GM12873 (cell line): ENCODE data around the gene ZRANB3.

ENCODE experiments used
- TF ChIP-seq, protein P1 (sequence below): IDR thresholded peaks from 2 replicates; pipeline ENCODE4 v1.5.1; 2012; ENCODE audit warnings: low read depth, mild to moderate bottlenecking, moderate library complexity, low read length, control low read depth; ENCODE audit not compliant: insufficient read depth; ENCODE audit errors: missing control alignments

Gene ZRANB3

DNA sequence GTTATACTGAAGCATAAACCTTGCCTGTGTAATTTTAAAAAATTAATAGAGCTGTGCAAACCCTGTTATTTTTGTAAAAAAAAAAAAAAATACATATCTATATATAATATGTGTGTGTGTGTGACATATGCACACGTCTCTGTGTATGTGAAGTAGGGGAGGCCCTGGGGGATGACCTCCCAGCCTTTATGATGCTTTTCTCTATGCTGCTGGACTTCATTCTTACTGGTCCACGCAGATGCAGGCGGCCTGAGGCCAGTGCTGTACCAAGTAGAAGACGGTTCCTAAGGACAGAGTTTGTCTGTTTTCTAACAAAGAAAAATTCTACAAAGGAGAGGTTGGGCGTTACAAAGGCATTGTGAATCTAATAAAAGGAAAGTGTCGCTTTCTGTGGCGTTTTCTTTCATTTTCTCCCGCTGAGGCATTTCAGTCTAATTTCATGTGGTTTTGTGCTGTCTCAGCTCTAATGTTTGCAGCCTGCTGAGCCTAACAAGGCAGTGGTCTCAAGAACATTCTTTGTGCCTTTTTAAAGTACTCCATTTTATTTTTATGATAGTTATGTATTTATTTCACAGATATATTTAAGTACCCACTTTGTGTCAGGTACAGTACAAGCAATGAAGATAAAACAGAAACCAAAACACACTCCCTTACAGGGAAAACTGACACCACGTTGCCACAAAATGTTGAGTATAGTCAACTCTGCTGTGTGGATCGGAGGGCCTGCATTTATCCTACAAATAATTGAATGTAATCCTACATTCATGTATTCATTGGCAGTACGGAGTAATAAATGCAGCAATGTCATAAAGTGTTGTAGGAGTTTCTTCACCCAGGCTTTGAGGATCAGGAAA, 360.9 kb downstream of the ZRANB3 start:
- TF ChIP-seq, protein P1, sequence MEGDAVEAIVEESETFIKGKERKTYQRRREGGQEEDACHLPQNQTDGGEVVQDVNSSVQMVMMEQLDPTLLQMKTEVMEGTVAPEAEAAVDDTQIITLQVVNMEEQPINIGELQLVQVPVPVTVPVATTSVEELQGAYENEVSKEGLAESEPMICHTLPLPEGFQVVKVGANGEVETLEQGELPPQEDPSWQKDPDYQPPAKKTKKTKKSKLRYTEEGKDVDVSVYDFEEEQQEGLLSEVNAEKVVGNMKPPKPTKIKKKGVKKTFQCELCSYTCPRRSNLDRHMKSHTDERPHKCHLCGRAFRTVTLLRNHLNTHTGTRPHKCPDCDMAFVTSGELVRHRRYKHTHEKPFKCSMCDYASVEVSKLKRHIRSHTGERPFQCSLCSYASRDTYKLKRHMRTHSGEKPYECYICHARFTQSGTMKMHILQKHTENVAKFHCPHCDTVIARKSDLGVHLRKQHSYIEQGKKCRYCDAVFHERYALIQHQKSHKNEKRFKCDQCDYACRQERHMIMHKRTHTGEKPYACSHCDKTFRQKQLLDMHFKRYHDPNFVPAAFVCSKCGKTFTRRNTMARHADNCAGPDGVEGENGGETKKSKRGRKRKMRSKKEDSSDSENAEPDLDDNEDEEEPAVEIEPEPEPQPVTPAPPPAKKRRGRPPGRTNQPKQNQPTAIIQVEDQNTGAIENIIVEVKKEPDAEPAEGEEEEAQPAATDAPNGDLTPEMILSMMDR = no peak

DNA sequence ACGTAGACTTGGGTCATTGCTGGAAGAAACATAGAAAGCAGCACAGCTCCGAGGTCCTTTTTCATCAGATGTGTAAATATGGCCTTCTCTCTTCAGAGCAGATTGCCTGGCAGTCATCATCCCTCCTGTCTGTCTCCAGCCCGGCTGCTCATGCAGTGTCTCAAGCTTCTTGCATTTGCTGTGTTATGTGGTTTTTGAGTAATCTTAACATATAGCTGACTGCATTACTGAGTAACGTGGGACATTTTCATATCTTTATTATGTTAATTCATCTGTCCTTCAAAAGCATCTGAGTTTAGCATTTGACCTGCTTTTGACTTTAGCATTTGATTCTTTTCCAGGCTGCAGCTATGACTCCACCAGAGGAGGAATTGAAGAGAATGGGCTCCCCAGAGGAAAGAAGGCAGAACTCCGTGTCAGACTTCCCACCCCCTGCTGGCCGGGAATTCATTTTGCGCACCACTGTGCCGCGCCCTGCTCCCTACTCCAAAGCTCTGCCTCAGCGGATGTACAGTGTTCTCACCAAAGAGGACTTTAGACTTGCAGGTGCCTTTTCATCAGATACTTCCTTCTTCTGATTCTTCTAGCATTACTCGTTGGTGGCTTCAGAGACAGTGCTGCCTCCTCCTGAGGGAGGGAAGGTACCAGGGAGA, 362.7 kb downstream of the ZRANB3 start:
- TF ChIP-seq, protein P1 = no peak

DNA sequence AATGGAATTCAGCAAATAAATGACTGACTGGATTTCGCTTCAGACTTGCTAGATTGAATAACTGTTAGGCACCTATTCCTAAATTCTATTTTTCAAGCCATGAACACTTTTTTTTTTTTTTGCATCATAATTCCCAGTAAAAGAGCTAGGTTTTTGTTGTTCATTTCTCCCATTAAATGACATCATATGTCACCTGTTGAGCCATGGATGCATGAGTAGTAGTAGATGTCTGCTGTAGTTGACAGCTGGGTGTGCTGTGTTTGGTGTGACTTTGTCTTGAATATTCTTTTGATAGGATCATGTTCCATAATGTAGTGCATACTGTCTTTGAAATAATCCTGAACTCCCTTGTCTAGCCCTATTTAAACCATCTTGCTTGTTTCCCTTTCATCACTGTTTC, 363.7 kb downstream of the ZRANB3 start:
- TF ChIP-seq, protein P1 = no peak

DNA sequence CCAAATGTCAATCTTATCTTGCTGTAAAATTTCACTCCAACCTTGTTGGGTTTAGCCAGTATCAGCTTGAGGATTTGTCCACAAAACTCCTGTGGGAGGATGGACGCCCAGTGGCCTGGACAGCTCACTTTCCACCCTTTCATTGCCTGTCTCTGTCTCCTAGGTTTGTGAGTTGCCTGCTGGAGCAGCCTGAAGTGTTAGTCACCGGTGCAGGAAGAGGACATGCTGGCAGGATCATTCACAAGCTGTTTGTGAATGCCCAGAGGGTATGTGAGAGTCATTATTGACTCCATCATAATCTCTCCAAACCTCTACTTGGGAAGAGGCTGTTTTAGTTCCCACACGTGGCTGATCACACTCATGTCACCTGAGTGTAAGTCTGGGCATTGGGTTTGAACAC, 366.6 kb downstream of the ZRANB3 start:
- TF ChIP-seq, protein P1 = no peak

DNA sequence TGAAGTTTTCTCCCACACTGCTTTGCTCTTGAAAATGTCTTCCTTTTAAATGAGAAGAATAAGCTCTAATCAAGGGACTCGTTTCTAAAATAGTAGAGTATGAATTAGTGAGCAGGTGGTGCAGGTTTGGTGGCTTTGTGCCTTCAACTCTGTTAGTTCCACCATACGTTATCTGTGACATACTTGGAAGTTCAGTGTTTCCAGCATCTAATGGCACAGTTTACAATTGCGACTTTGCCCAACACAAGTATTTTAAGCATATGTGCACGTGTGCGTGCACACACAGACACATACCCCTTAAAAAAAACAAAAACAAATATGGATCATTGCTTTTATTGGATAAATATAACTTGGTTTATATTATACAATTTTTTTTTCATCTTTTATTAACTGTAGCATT, 367.1 kb downstream of the ZRANB3 start:
- TF ChIP-seq, protein P1 = no peak

DNA sequence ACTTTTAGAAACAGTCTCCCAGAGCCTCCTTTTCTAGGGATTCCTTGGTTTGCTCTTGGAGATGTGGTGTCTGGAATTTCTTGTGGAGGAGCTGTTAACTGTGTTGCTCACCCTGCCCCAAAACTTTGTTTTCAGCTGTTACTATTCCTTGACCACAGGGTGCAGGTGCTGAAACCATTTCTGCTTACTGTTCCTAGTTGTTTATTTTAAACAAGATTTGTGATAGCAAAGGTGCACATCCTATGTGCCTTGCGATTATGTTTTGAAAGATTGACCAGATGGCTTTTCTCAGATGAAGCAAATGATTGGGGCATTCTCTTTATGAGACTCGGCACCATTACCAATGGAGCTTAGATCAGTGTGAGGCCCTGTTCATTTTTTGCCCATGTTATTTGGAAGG, 367.7 kb downstream of the ZRANB3 start:
- TF ChIP-seq, protein P1 = no peak

DNA sequence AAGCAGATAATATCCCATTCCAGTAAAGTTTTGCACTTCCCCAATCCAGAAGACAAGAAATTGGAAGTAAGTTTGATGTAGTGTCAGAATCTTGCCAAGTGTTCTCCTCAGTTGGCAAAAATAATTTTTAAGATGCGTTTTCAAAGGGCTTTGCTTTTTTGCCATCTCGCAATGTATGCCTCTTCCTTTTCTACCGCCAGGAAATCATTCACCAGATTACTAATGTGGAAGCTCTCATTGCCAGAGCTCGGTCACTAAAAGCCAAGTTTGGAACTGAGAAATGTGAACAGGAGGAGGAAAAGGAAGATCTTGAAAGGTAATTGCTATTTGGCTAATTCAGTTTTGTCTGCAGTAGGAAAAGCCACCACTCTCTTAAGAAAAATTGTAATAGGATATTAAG, 368.2 kb downstream of the ZRANB3 start:
- TF ChIP-seq, protein P1 = no peak
